PFSK-1 (cell line): ENCODE data around the gene NELFB.

ENCODE experiments used
- FOXP2 ChIP-seq: optimal IDR thresholded peaks from 2 replicates; pipeline ENCODE3; 2011; ENCODE audit warnings: borderline replicate concordance, control low read depth, inconsistent platforms; ENCODE audit not compliant: insufficient read depth; ENCODE audit errors: extremely low read length, extremely low read depth
- POLR2AphosphoS5 ChIP-seq: IDR thresholded peaks from 2 replicates; pipeline ENCODE4 v1.6.1; 2012; ENCODE audit warnings: low read depth, mild to moderate bottlenecking, control low read depth, low read length, moderate library complexity
- SIN3A ChIP-seq: IDR thresholded peaks from 2 replicates; pipeline ENCODE4 v1.6.1; 2012; ENCODE audit warnings: mild to moderate bottlenecking, low read length, moderate library complexity, borderline replicate concordance; ENCODE audit not compliant: insufficient read depth
- TAF1 ChIP-seq: IDR thresholded peaks from 2 replicates; pipeline ENCODE4 v1.6.1; 2012; ENCODE audit warnings: low read length, control low read depth, borderline replicate concordance; ENCODE audit not compliant: insufficient read depth
- TF ChIP-seq, protein P1 (sequence below), 2 experiments: IDR thresholded peaks; 2 replicates each; pipeline versions ENCODE4 v1.6.1 to v1.8.0; 2011 to 2012; ENCODE audit warnings: low read depth in 2 of 2, low read length in 2 of 2, control low read depth in 1 of 2, inconsistent platforms in 1 of 2, mild to moderate bottlenecking in 1 of 2, moderate library complexity in 1 of 2; ENCODE audit not compliant: insufficient read depth in 1 of 2

NELFB gene

GRCh38 chr9:137278721-137279711, 23.9 kb downstream of the NELFB start:
- TF ChIP-seq TAF1 (no peak), SIN3A (no peak)

DNA sequence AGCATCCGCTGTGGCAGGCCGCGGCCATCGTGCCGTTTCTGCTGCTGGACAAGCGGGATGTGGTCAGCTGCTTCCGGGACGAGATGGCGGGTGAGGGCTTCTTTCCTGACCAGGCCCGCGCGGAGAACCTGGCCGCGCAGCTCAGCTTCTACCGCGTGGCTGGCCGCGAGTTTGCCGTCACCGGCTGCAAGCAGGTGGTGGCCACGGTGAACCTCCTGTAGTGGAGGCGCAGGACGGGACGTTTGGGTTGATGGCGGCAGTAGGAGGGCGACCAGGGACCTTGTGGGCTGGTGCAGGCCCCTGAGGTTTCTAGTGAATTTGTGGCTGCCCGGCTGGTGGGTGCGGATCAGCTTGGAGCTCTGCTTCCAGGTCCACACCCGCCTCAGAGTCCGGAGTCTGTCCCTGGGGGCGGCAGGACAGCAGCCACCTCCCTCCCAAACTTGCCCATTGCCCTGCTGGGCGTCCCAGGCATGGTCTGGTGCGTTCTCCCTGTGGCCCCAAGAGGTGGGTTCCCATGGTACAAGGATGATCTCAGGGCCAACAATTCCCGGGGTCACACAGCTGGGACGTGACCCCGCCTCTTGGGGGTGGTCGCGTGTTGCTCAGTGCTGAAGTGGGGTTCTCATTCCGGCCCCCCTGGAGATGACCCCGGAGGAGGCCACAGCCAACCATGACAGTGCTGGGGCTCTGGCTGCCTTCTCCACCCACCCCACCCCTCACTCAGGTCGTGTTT, 24.8 kb downstream of the NELFB start:
- TF ChIP-seq SIN3A (no peak), POLR2AphosphoS5 (no peak), TAF1 (no peak), FOXP2 (no peak)
- TF ChIP-seq, protein P1, sequence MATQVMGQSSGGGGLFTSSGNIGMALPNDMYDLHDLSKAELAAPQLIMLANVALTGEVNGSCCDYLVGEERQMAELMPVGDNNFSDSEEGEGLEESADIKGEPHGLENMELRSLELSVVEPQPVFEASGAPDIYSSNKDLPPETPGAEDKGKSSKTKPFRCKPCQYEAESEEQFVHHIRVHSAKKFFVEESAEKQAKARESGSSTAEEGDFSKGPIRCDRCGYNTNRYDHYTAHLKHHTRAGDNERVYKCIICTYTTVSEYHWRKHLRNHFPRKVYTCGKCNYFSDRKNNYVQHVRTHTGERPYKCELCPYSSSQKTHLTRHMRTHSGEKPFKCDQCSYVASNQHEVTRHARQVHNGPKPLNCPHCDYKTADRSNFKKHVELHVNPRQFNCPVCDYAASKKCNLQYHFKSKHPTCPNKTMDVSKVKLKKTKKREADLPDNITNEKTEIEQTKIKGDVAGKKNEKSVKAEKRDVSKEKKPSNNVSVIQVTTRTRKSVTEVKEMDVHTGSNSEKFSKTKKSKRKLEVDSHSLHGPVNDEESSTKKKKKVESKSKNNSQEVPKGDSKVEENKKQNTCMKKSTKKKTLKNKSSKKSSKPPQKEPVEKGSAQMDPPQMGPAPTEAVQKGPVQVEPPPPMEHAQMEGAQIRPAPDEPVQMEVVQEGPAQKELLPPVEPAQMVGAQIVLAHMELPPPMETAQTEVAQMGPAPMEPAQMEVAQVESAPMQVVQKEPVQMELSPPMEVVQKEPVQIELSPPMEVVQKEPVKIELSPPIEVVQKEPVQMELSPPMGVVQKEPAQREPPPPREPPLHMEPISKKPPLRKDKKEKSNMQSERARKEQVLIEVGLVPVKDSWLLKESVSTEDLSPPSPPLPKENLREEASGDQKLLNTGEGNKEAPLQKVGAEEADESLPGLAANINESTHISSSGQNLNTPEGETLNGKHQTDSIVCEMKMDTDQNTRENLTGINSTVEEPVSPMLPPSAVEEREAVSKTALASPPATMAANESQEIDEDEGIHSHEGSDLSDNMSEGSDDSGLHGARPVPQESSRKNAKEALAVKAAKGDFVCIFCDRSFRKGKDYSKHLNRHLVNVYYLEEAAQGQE (IDR thresholded peaks at IDR 0.05; ENCODE audit: insufficient read depth in 1 of 2, low read depth in 2 of 2, low read length in 2 of 2) = no peak

GRCh38 chr9:137280474-137281344, 25.6 kb downstream of the NELFB start:
- TF ChIP-seq, protein P1 (IDR thresholded peaks at IDR 0.05; ENCODE audit: insufficient read depth in 1 of 2, low read depth in 2 of 2, low read length in 2 of 2) = no peak
- no peak for TF ChIP-seq FOXP2
- TF ChIP-seq SIN3A = no peak
- no peak for TF ChIP-seq POLR2AphosphoS5
- no peak for TF ChIP-seq TAF1

DNA sequence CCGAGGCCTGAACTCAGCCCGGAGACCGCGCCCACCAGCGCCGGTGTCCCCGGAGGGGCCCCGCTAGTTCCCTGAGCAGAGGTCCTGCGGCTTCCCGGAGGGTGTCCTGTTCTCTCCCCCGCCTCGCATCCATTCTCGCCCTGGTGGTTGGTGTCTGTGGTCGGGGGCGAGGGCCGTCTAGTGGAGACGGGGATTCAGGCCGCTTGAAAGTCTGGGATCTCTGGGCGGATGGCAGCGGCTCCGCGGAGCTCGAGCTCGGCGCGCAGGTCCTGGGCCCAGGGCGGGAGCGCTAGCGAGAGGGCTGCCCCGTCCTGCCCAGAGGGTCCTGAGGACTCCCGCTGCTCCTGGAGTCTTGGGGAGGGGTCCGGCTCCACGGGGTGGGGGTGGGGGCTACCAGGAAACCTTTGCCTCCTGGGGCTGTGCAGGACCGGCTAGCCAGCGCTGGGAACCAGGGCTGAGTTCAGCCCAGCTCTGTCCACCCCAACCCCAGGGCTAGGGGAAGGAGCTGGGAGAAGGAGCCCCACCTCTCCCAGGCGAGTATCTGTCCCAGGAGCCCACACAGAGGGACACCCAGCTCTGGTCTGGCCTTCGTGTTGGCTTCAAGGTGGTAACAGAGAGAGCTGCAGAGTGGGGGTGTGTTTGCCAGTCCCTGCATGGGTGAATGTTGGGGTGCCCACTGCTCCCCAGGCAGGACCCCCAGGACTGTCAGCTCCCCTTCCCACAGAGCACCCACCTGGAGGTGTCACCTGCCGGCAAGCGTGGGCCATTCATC, 26.4 kb downstream of the NELFB start:
- TF ChIP-seq, protein P1 (IDR thresholded peaks at IDR 0.05; ENCODE audit: insufficient read depth in 1 of 2, low read depth in 2 of 2, low read length in 2 of 2) = no peak
- TF ChIP-seq TAF1 = no peak
- no peak for TF ChIP-seq POLR2AphosphoS5
- TF ChIP-seq FOXP2 = no peak
- TF ChIP-seq SIN3A = no peak
